Inflammatory macrophage treated with lipopolysaccharide for 4 hours (primary cell): ENCODE data around the gene PDE6A.

Experiments
- DNase-seq: peaks from one replicate; pipeline ENCODE4 v3.0.0-alpha.2; 2020

PDE6A gene

GRCh38 chr5:149857499-149857898 is 87.1 kb downstream of the PDE6A start:
- no peak for DNase-seq

- no peak for DNase-seq
These were observed 89.2 kb downstream of the PDE6A start for GRCh38 chr5:149855366-149855765.

- no peak for DNase-seq
These were observed 89.7 kb downstream of the PDE6A start for GRCh38 chr5:149854866-149855265.

- DNase-seq: no peak
These were observed 90.9 kb downstream of the PDE6A start for GRCh38 chr5:149853701-149854100.

GRCh38 chr5:149853331-149853648 is 91.3 kb downstream of the PDE6A start:
- DNase-seq: no peak

- peak; percentile 62 for DNase-seq
These were observed 91.8 kb downstream of the PDE6A start for GRCh38 chr5:149852641-149853330.

GRCh38 chr5:149851211-149851610 is 93.4 kb downstream of the PDE6A start:
- DNase-seq: no peak

GRCh38 chr5:149849966-149850910 is 94.4 kb downstream of the PDE6A start:
- peak; percentile 8 for DNase-seq

- peak; percentile 21 for DNase-seq
These were observed 95.2 kb downstream of the PDE6A start for GRCh38 chr5:149849280-149849965.

- DNase-seq: no peak
These were observed 97.0 kb downstream of the PDE6A start for GRCh38 chr5:149847611-149848010.

GRCh38 chr5:149846021-149846420 is 98.6 kb downstream of the PDE6A start:
- DNase-seq: no peak

- no peak for DNase-seq
These were observed 99.0 kb downstream of the PDE6A start for GRCh38 chr5:149845601-149846000.

- DNase-seq: no peak
These were observed 102.5 kb downstream of the PDE6A start for GRCh38 chr5:149841851-149842793.

GRCh38 chr5:149840226-149840825 is 104.3 kb downstream of the PDE6A start:
- DNase-seq: no peak

- no peak for DNase-seq
These were observed 104.8 kb downstream of the PDE6A start for GRCh38 chr5:149839761-149840160.

GRCh38 chr5:149838881-149839739 is 105.5 kb downstream of the PDE6A start:
- no peak for DNase-seq

- DNase-seq: peak; percentile 32
These were observed 106.8 kb downstream of the PDE6A start for GRCh38 chr5:149837680-149838269.

- DNase-seq: no peak
These were observed 108.0 kb downstream of the PDE6A start for GRCh38 chr5:149836451-149837139.

- DNase-seq: peak; percentile 60
These were observed 110.2 kb downstream of the PDE6A start for GRCh38 chr5:149834246-149834855.
